Activated B cell treated with CpG ODN at 0.5 μM for 24 hours (primary cell): ENCODE results near the gene CCDC188. TPM values are rescaled to one million over a fixed set of nuclear protein-coding genes. Genes with fewer than 3 reads are reported as not detected.

Experiments
- ATAC-seq: fragments of 200-7000 bp; cut with Tn5 transposase; one replicate; pipeline ENCODE4 v1.10.0; 2021; ENCODE audit warnings: low read depth, mild to moderate bottlenecking, moderate library complexity
- CTCF ChIA-PET: fragments of 350-600 bp; sonication (Branson Sonifier 250); formaldehyde crosslinking; loops from one replicate; lab custom pipeline; 2021; ENCODE audit warnings: antibody characterized with exemption; lab: Charles Lee
- POLR2A ChIA-PET: fragments of 350-600 bp; sonication (Branson Sonifier 250); formaldehyde crosslinking; loops from one replicate; lab custom pipeline; 2021; ENCODE audit warnings: antibody characterized with exemption; lab: Charles Lee
- DNase-seq: peaks from one replicate; pipeline ENCODE4 v3.0.0; 2022
- H3K27ac Mint-ChIP-seq: one replicate; pipeline ENCODE4 v1.8.0; 2020; ENCODE audit warnings: mixed read lengths
- H3K27me3 Mint-ChIP-seq: one replicate; pipeline ENCODE4 v1.8.0; 2021; ENCODE audit warnings: mixed read lengths
- H3K36me3 Mint-ChIP-seq: one replicate; pipeline ENCODE4 v1.8.0; 2021; ENCODE audit warnings: low read depth, mixed read lengths
- H3K4me1 Mint-ChIP-seq: one replicate; pipeline ENCODE4 v1.8.0; 2021; ENCODE audit warnings: mixed read lengths
- H3K4me3 Mint-ChIP-seq: one replicate; pipeline ENCODE4 v1.8.0; 2020; ENCODE audit warnings: mild to moderate bottlenecking, mixed read lengths
- H3K9me3 Mint-ChIP-seq: one replicate; pipeline ENCODE4 v1.8.0; 2020; ENCODE audit warnings: mixed read lengths
- CTCF ChIP-seq: fragments of 200-600 bp; IDR thresholded peaks from one replicate; pipeline ENCODE4 v1.8.0; 2022; ENCODE audit warnings: antibody characterized with exemption, mild to moderate bottlenecking
- intact Hi-C: fragments of 100-400 bp; cut with micrococcal nuclease; formaldehyde crosslinking; loops from one replicate; pipeline ENCODE4 v1.15.1; 2024
- total RNA-seq: library from RNA; stranded (reverse); gene quantifications from 2 replicates; pipeline ENCODE4 v1.2.3, GENCODE V29; 2022

The CCDC188 gene
- total RNA-seq, 1 donor from 2014 or later: not detected

GRCh38 chr22:20176421-20177085, 25.7 kb upstream of the CCDC188 start:
- no peaks in the 10 kb centered on the region for H3K9me3 Mint-ChIP-seq
- no peak overlapping the region for H3K4me3 Mint-ChIP-seq
- ChIA-PET POLR2A (no interaction called here), CTCF (no interaction called here)
- no peaks in the 10 kb centered on the region for H3K4me1 Mint-ChIP-seq
- intact Hi-C loops: no loop called here
- H3K27ac Mint-ChIP-seq: no peak overlapping the region
- ATAC-seq (no peak), DNase-seq (no peak)
- TF ChIP-seq CTCF: no peak
- H3K36me3 Mint-ChIP-seq: no peaks in the 10 kb centered on the region
- H3K27me3 Mint-ChIP-seq: no peaks in the 10 kb centered on the region

GRCh38 chr22:20175597-20175900, 24.7 kb upstream of the CCDC188 start:
- DNase-seq (no peak), ATAC-seq (no peak)
- Mint-ChIP-seq H3K9me3 (no peaks in the 10 kb centered on the region), H3K27ac (no peak overlapping the region), H3K4me3 (no peak overlapping the region), H3K4me1 (no peaks in the 10 kb centered on the region), H3K27me3 (no peaks in the 10 kb centered on the region), H3K36me3 (no peaks in the 10 kb centered on the region)
- intact Hi-C loops: no loop called here
- ChIA-PET CTCF (no interaction called here), POLR2A (no interaction called here)
- no peak for TF ChIP-seq CTCF

GRCh38 chr22:20174785-20175596, 24.1 kb upstream of the CCDC188 start:
- no peak for TF ChIP-seq CTCF
- no peak for DNase-seq
- Mint-ChIP-seq H3K36me3 (no peaks in the 10 kb centered on the region), H3K4me1 (no peaks in the 10 kb centered on the region), H3K27ac (no peak overlapping the region), H3K9me3 (no peaks in the 10 kb centered on the region), H3K27me3 (peaks cover 2% of the 10 kb centered on the region), H3K4me3 (no peak overlapping the region)
- ChIA-PET CTCF (no interaction called here), POLR2A (no interaction called here)
- intact Hi-C loops: no loop called here
- ATAC-seq: no peak

GRCh38 chr22:20173772-20174171, 22.9 kb upstream of the CCDC188 start:
- Mint-ChIP-seq H3K36me3 (no peaks in the 10 kb centered on the region), H3K9me3 (no peaks in the 10 kb centered on the region), H3K27me3 (peaks cover 2% of the 10 kb centered on the region), H3K4me1 (no peaks in the 10 kb centered on the region), H3K4me3 (no peak overlapping the region), H3K27ac (no peak overlapping the region)
- ChIA-PET POLR2A (no interaction called here), CTCF (no interaction called here)
- TF ChIP-seq CTCF: no peak
- DNase-seq (no peak), ATAC-seq (no peak)
- intact Hi-C loops: no loop called here

- ATAC-seq (no peak), DNase-seq (no peak)
- H3K27me3 Mint-ChIP-seq: peaks cover 2% of the 10 kb centered on the region
- no peak for TF ChIP-seq CTCF
- CTCF ChIA-PET: no interaction called here
- no peak overlapping the region for H3K27ac Mint-ChIP-seq
- no peaks in the 10 kb centered on the region for H3K4me1 Mint-ChIP-seq
- no peak overlapping the region for H3K4me3 Mint-ChIP-seq
- POLR2A ChIA-PET: no interaction called here
- no peaks in the 10 kb centered on the region for H3K36me3 Mint-ChIP-seq
- intact Hi-C loops: no loop called here
- H3K9me3 Mint-ChIP-seq: no peaks in the 10 kb centered on the region
Measured at GRCh38 chr22:20173246-20173645, 22.4 kb upstream of the CCDC188 start.
